HepG2 (cell line): ENCODE data around the gene RBBP8NL. TPM values are rescaled to one million over a fixed set of nuclear protein-coding genes. Genes with fewer than 3 reads are reported as not detected.
A peak's percentile ranks its signal among the peaks of the same experiment; 100 is the strongest.

Experiments used
- ATM ChIP-seq: fragments of 450-650 bp; IDR thresholded peaks from 2 replicates; pipeline ENCODE4 v1.7.1; 2017; ENCODE audit warnings: mild to moderate bottlenecking, borderline replicate concordance
- CREB1 ChIP-seq, 2 experiments: fragments of 450-650 bp in 1 of 2; IDR thresholded peaks; 2 replicates each; pipeline ENCODE4 v1.6.1; 2016 to 2017; ENCODE audit warnings: control low read depth in 1 of 2, mild to moderate bottlenecking in 1 of 2, missing compliant biosample characterization in 1 of 2, missing genetic modification characterization in 1 of 2
- DNMT1 ChIP-seq: sonication (generic); formaldehyde crosslinking; IDR thresholded peaks from 2 replicates; pipeline ENCODE4 v1.5.1; 2020; ENCODE audit warnings: mild to moderate bottlenecking, missing genetic modification reagents
- E2F1 ChIP-seq: sonication (generic); formaldehyde crosslinking; IDR thresholded peaks from 2 replicates; pipeline ENCODE4 v1.5.0; 2020; ENCODE audit warnings: missing genetic modification reagents
- IKZF1 ChIP-seq: fragments of 450-650 bp; IDR thresholded peaks from 2 replicates; pipeline ENCODE4 v1.7.1; 2016
- MAFG ChIP-seq: sonication (generic); formaldehyde crosslinking; IDR thresholded peaks from 2 replicates; pipeline ENCODE4 v1.5.1; 2020; ENCODE audit warnings: mild to moderate bottlenecking, missing genetic modification reagents
- MTF2 ChIP-seq: sonication (generic); formaldehyde crosslinking; IDR thresholded peaks from 2 replicates; pipeline ENCODE4 v1.5.0; 2020; ENCODE audit warnings: missing genetic modification reagents, borderline replicate concordance
- NONO ChIP-seq, 2 experiments: fragments of 450-650 bp in 1 of 2; sonication (generic) in 1 of 2; formaldehyde crosslinking in 1 of 2; IDR thresholded peaks in 1 of 2; conservative IDR thresholded peaks in 1 of 2; 2 replicates each; pipeline versions ENCODE4 v1.6.1 to v1.8.0; 2017 to 2022; ENCODE audit warnings: mild to moderate bottlenecking in 1 of 2, missing genetic modification reagents in 1 of 2, moderate library complexity in 1 of 2
- POLR2A ChIP-seq, 2 experiments: IDR thresholded peaks; 2 replicates each; pipeline ENCODE4 v1.6.1; 2011; ENCODE audit warnings: low read depth in 2 of 2, low read length in 2 of 2, mild to moderate bottlenecking in 1 of 2, moderate library complexity in 1 of 2; ENCODE audit not compliant: insufficient read depth in 1 of 2
- POLR2AphosphoS5 ChIP-seq: IDR thresholded peaks from 2 replicates; pipeline ENCODE4 v1.6.1; 2012; ENCODE audit warnings: low read depth, low read length
- REPIN1 ChIP-seq: sonication (generic); formaldehyde crosslinking; IDR thresholded peaks from 2 replicates; pipeline ENCODE4 v1.8.0; 2022; ENCODE audit warnings: missing genetic modification reagents, low read depth, mild to moderate bottlenecking, borderline replicate concordance
- SKIL ChIP-seq: sonication (generic); formaldehyde crosslinking; IDR thresholded peaks from 2 replicates; pipeline ENCODE4 v1.8.0; 2022; ENCODE audit warnings: missing genetic modification reagents, mild to moderate bottlenecking, moderate library complexity, borderline replicate concordance
- THAP8 ChIP-seq: sonication (generic); formaldehyde crosslinking; IDR thresholded peaks from 2 replicates; pipeline ENCODE4 v1.5.1; 2020; ENCODE audit warnings: missing genetic modification reagents, mild to moderate bottlenecking, borderline replicate concordance
- ZC3H4 ChIP-seq: sonication (generic); formaldehyde crosslinking; IDR thresholded peaks from 2 replicates; pipeline ENCODE4 v1.4.0; 2020; ENCODE audit warnings: missing genetic modification reagents, borderline replicate concordance
- ZHX1 ChIP-seq: sonication (generic); formaldehyde crosslinking; IDR thresholded peaks from 2 replicates; pipeline ENCODE4 v1.8.1; 2022; ENCODE audit warnings: low read depth, mild to moderate bottlenecking, missing genetic modification reagents
- ZNF160 ChIP-seq: sonication (generic); formaldehyde crosslinking; IDR thresholded peaks from 2 replicates; pipeline ENCODE4 v1.8.0; 2022; ENCODE audit warnings: mild to moderate bottlenecking, inconsistent platforms, missing genetic modification reagents
- ZNF24 ChIP-seq: fragments of 450-650 bp; IDR thresholded peaks from 2 replicates; pipeline ENCODE4 v1.6.1; 2017; ENCODE audit warnings: antibody characterized with exemption, mild to moderate bottlenecking
- ZNF383 ChIP-seq: sonication (generic); formaldehyde crosslinking; IDR thresholded peaks from 2 replicates; pipeline ENCODE4 v1.4.0; 2020; ENCODE audit warnings: missing genetic modification reagents, mild to moderate bottlenecking, borderline replicate concordance
- ZNF552 ChIP-seq: sonication (generic); formaldehyde crosslinking; IDR thresholded peaks from 2 replicates; pipeline ENCODE4 v1.9.0; 2022; ENCODE audit warnings: missing genetic modification reagents, mild to moderate bottlenecking, borderline replicate concordance
- polyA plus RNA-seq, 8 experiments: library from polyadenylated mRNA; depleted of rRNA in 3 of 8; stranded (reverse) in 7 of 8; unstranded in 1 of 8; fragments of >200 nt; fragmentation: Illumina TruSeq in 4 of 8; extraction: Trizol in 4 of 8; gene quantifications; 2 replicates each; pipeline versions ENCODE4 v1.2.1 to v1.2.3, GENCODE V29; 2011 to 2016; ENCODE audit warnings: low read depth in 4 of 8, missing spikeins in 1 of 8, mixed read lengths in 1 of 8; ENCODE audit not compliant: insufficient read depth in 1 of 8
- total RNA-seq, 5 experiments: library from RNA; depleted of rRNA; stranded (reverse); fragments of >200 nt; fragmentation: Illumina TruSeq; extraction: Trizol; gene quantifications; 2 replicates each; pipeline ENCODE4 v1.2.3, GENCODE V29; 2016; ENCODE audit warnings: low read depth in 1 of 5

Gene RBBP8NL
- total and polyA plus RNA-seq, 2 of the 13 experiments (the other 11 are each of a cell fraction or from before 2014, with no cell fraction given): 0.69 to 0.86 TPM

- no peak for TF ChIP-seq E2F1
- 0 out of 4 replicates have a peak, but pooled peaks of 1 of the 2 experiments have one; percentile 38 for TF ChIP-seq POLR2A (IDR thresholded peaks at IDR 0.05; ENCODE audit: insufficient read depth in 1 of 2, low read depth in 2 of 2, low read length in 2 of 2)
- no peak for TF ChIP-seq ZNF160
- no peak for TF ChIP-seq ZNF552 (CRISPR knock-in tag)
- TF ChIP-seq MTF2 (CRISPR knock-in tag): no peak
- TF ChIP-seq ZNF24: no peak
- TF ChIP-seq THAP8 (CRISPR knock-in tag): no peak
- TF ChIP-seq MAFG (CRISPR knock-in tag): no peak
- TF ChIP-seq POLR2AphosphoS5: peak; percentile 6; the same call in 1 of the 2 replicates
- peak; percentile 37; the same call in 1 of the 2 replicates for TF ChIP-seq ATM
- TF ChIP-seq ZNF383: no peak
- TF ChIP-seq REPIN1 (CRISPR knock-in tag): no peak
- TF ChIP-seq ZHX1: no peak
- TF ChIP-seq DNMT1 (CRISPR knock-in tag): 0 out of 2 replicates have a peak, but pooled peaks have one; percentile 7
- no peak for TF ChIP-seq ZC3H4 (CRISPR knock-in tag)
- TF ChIP-seq SKIL (CRISPR knock-in tag): 0 out of 2 replicates have a peak, but pooled peaks have one; percentile 39
- 0 out of 2 replicates have a peak, but pooled peaks have one; percentile 21 for TF ChIP-seq IKZF1
- peak; percentile 97 for TF ChIP-seq CREB1 (IDR thresholded peaks at IDR 0.05)
- TF ChIP-seq CREB1 (CRISPR knock-in tag; IDR thresholded peaks at IDR 0.05): no peak
- TF ChIP-seq NONO (IDR thresholded peaks at IDR 0.05): no peak
- TF ChIP-seq NONO (CRISPR knock-in tag; conservative IDR thresholded peaks at IDR 0.05): 0 out of 2 replicates have a peak, but pooled peaks have one; percentile 53
- TF ChIP-seq, all 625 proteins: peak for 14
These were observed 45.5 kb downstream of the RBBP8NL start (continued) for GRCh38 chr20:62381842-62382241.
